Measurements from ENCODE around the gene PREP. TPM values are rescaled to one million over a fixed set of nuclear protein-coding genes. Genes with fewer than 3 reads are reported as not detected.

Gene PREP
- total RNA-seq, 1 donor from 2014 or later, result 55.4 TPM

GRCh38 chr6:105384004-105384403 lies 18.9 kb downstream of the PREP start:
- peaks cover 57% of the 10 kb centered on the region for H4K20me1 ChIP-seq (ENCODE audit: insufficient read depth, low read length)
- H3K4me3 ChIP-seq (ENCODE audit: insufficient read depth, low read depth, low read length), result no peak overlapping the region
- Mint-ChIP-seq H3K4me1 (ENCODE audit: low read depth, unreplicated experiment) (peaks cover 12% of the 10 kb centered on the region), H3K4me3 (ENCODE audit: unreplicated experiment) (no peak overlapping the region), H3K27ac (ENCODE audit: unreplicated experiment) (no peak overlapping the region), H3K27me3 (ENCODE audit: low read depth, unreplicated experiment) (no peaks in the 10 kb centered on the region), H3K36me3 (ENCODE audit: low read depth, unreplicated experiment) (peaks cover 13% of the 10 kb centered on the region), H3K9me3 (ENCODE audit: unreplicated experiment) (no peaks in the 10 kb centered on the region)
- no peak for TF ChIP-seq EZH2 (IDR thresholded peaks at IDR 0.05; ENCODE audit: insufficient read depth, low read length)
- no peak for TF ChIP-seq CTCF (IDR thresholded peaks at IDR 0.05; ENCODE audit: insufficient read depth, low read depth, low read length)
- H3K9ac ChIP-seq (ENCODE audit: low read length), result no peak overlapping the region
- H3K4me1 ChIP-seq (ENCODE audit: insufficient read depth, low read length), result peaks cover 4% of the 10 kb centered on the region
- no peak overlapping the region for H3K27ac ChIP-seq (ENCODE audit: low read depth, low read length)
- no peak overlapping the region for H3K4me2 ChIP-seq (ENCODE audit: low read length)
- H3K27me3 ChIP-seq (ENCODE audit: insufficient read depth, low read length), result no peaks in the 10 kb centered on the region
- H3K36me3 ChIP-seq (ENCODE audit: insufficient read depth, low read length), result no peaks in the 10 kb centered on the region
- H2AFZ ChIP-seq (ENCODE audit: low read depth, low read length), result no peak overlapping the region
- DNase-seq (ENCODE audit: low read depth) (no peak), FAIRE-seq (no peak)
- peaks cover 36% of the 10 kb centered on the region for H3K79me2 ChIP-seq (ENCODE audit: insufficient read depth, low read length)
- no peaks in the 10 kb centered on the region for H3K9me3 ChIP-seq (ENCODE audit: insufficient read depth, low read depth, low read length)

- Mint-ChIP-seq H3K36me3 (ENCODE audit: low read depth, unreplicated experiment) (peaks cover 17% of the 10 kb centered on the region), H3K27ac (ENCODE audit: unreplicated experiment) (no peak overlapping the region), H3K9me3 (ENCODE audit: unreplicated experiment) (no peaks in the 10 kb centered on the region), H3K27me3 (ENCODE audit: low read depth, unreplicated experiment) (no peaks in the 10 kb centered on the region), H3K4me3 (ENCODE audit: unreplicated experiment) (no peak overlapping the region), H3K4me1 (ENCODE audit: low read depth, unreplicated experiment) (peaks cover 12% of the 10 kb centered on the region)
- peaks cover 4% of the 10 kb centered on the region for H3K4me1 ChIP-seq (ENCODE audit: insufficient read depth, low read length)
- FAIRE-seq, result no peak
- no peak for TF ChIP-seq EZH2 (IDR thresholded peaks at IDR 0.05; ENCODE audit: insufficient read depth, low read length)
- no peak for TF ChIP-seq CTCF (IDR thresholded peaks at IDR 0.05; ENCODE audit: insufficient read depth, low read depth, low read length)
- no peaks in the 10 kb centered on the region for H3K27me3 ChIP-seq (ENCODE audit: insufficient read depth, low read length)
- no peak overlapping the region for H2AFZ ChIP-seq (ENCODE audit: low read depth, low read length)
- H3K27ac ChIP-seq (ENCODE audit: low read depth, low read length), result no peak overlapping the region
- peaks cover 32% of the 10 kb centered on the region for H3K79me2 ChIP-seq (ENCODE audit: insufficient read depth, low read length)
- H3K36me3 ChIP-seq (ENCODE audit: insufficient read depth, low read length), result no peaks in the 10 kb centered on the region
- no peak overlapping the region for H3K4me3 ChIP-seq (ENCODE audit: insufficient read depth, low read depth, low read length)
- DNase-seq (ENCODE audit: low read depth), result no peak
- no peak overlapping the region for H3K4me2 ChIP-seq (ENCODE audit: low read length)
- H4K20me1 ChIP-seq (ENCODE audit: insufficient read depth, low read length), result peaks cover 55% of the 10 kb centered on the region
- no peaks in the 10 kb centered on the region for H3K9me3 ChIP-seq (ENCODE audit: insufficient read depth, low read depth, low read length)
- no peak overlapping the region for H3K9ac ChIP-seq (ENCODE audit: low read length)
These were observed 19.9 kb downstream of the PREP start for GRCh38 chr6:105382958-105383357.

- H3K27me3 ChIP-seq (ENCODE audit: insufficient read depth, low read length), result no peaks in the 10 kb centered on the region
- no peak for TF ChIP-seq EZH2 (IDR thresholded peaks at IDR 0.05; ENCODE audit: insufficient read depth, low read length)
- no peak for TF ChIP-seq CTCF (IDR thresholded peaks at IDR 0.05; ENCODE audit: insufficient read depth, low read depth, low read length)
- no peaks in the 10 kb centered on the region for H3K27me3 Mint-ChIP-seq (ENCODE audit: low read depth, unreplicated experiment)
- H4K20me1 ChIP-seq (ENCODE audit: insufficient read depth, low read length), result peaks cover 55% of the 10 kb centered on the region
- no peaks in the 10 kb centered on the region for H3K9me3 Mint-ChIP-seq (ENCODE audit: unreplicated experiment)
- peaks cover 4% of the 10 kb centered on the region for H3K4me1 ChIP-seq (ENCODE audit: insufficient read depth, low read length)
- peaks cover 36% of the 10 kb centered on the region for H3K79me2 ChIP-seq (ENCODE audit: insufficient read depth, low read length)
- H3K27ac ChIP-seq (ENCODE audit: low read depth, low read length), result peak overlapping the region; percentile 1
- peaks cover 15% of the 10 kb centered on the region for H3K36me3 Mint-ChIP-seq (ENCODE audit: low read depth, unreplicated experiment)
- no peak overlapping the region for H3K4me3 Mint-ChIP-seq (ENCODE audit: unreplicated experiment)
- DNase-seq (ENCODE audit: low read depth) (no peak), FAIRE-seq (no peak)
- no peaks in the 10 kb centered on the region for H3K9me3 ChIP-seq (ENCODE audit: insufficient read depth, low read depth, low read length)
- H3K4me3 ChIP-seq (ENCODE audit: insufficient read depth, low read depth, low read length), result no peak overlapping the region
- H3K36me3 ChIP-seq (ENCODE audit: insufficient read depth, low read length), result no peaks in the 10 kb centered on the region
- no peak overlapping the region for H3K4me2 ChIP-seq (ENCODE audit: low read length)
- no peak overlapping the region for H3K27ac Mint-ChIP-seq (ENCODE audit: unreplicated experiment)
- peaks cover 12% of the 10 kb centered on the region for H3K4me1 Mint-ChIP-seq (ENCODE audit: low read depth, unreplicated experiment)
- H3K9ac ChIP-seq (ENCODE audit: low read length), result no peak overlapping the region
- H2AFZ ChIP-seq (ENCODE audit: low read depth, low read length), result no peak overlapping the region
These were observed 20.4 kb downstream of the PREP start for GRCh38 chr6:105382496-105382895.

Measured in astrocyte (in vitro differentiated cells and primary cell).